Fibroblast of the conjunctiva (primary cell): ENCODE data around the gene CERT1.

Experiments used
- DNase-seq: peaks from one replicate; pipeline ENCODE4 v3.0.0-alpha.2; 2010; ENCODE audit warnings: low read depth

The CERT1 gene

DNA sequence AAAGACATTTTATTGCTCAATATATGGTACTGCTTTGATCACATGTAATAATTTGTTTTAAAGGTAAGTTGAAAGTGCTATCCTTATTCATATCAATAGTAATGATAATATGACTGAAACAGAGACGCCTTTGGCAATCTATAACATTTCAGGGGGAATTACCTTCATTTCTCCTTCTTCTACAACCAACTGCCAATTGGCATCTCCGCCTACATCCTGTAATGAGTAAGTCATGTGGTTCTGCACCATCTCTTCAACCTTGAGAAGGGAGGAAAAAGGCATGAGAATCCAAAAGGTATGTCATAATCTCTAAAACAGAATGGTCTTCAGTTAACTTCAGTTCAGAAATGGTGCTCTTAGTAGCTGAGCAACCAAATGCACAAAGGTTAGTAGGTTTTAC is 122.0 kb downstream of the CERT1 start:
- no peak for DNase-seq

- no peak for DNase-seq
Observed at GRCh38 chr5:75387806-75388205, 123.6 kb downstream of the CERT1 start.

DNA sequence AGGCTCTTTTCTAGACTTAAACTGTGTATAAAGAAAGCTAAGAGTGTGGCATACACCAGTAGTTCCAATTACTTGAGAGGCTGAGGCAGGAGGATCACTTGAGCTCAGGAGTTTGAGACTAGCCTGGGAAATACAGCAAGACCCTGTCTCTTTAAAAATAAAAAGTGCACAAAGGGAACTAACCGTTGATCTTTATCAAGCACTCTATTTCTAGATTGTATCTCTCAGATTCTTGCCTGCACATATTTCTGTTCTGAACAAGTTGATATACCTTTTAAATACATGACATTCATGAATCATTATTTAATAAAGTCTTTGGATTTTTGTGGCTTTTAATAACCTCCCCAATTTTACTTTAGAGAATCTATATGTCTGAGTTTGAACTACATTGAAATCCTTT is 127.2 kb downstream of the CERT1 start:
- DNase-seq: no peak

- no peak for DNase-seq
Observed at GRCh38 chr5:75381456-75381855, 130.0 kb downstream of the CERT1 start.

- DNase-seq: no peak
Observed at GRCh38 chr5:75380099-75380498, 131.3 kb downstream of the CERT1 start.

GRCh38 chr5:75375414-75375813 is 136.0 kb downstream of the CERT1 start:
- DNase-seq: no peak

DNA sequence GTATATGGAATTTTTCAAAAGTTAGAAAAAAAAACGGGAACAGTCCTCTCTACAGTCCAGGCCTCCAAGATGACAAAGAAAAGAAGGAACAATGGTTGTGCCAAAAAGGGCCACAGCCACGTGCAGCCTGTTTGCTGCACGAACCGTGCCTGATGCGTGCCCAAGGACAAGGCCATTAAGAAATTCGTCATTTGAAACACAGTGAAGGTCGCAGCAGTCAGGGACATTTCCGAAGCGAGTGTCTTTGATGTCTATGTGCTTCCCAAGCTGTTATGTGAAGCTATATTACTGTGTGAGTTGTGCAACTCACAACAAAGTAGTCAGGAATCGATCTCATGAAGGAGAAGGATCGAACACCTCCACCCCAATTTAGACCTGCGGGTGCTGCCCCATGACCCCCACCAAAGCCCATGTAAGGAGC is 137.0 kb downstream of the CERT1 start:
- no peak for DNase-seq

- no peak for DNase-seq
Observed at GRCh38 chr5:75373862-75374261, 137.6 kb downstream of the CERT1 start.

DNA sequence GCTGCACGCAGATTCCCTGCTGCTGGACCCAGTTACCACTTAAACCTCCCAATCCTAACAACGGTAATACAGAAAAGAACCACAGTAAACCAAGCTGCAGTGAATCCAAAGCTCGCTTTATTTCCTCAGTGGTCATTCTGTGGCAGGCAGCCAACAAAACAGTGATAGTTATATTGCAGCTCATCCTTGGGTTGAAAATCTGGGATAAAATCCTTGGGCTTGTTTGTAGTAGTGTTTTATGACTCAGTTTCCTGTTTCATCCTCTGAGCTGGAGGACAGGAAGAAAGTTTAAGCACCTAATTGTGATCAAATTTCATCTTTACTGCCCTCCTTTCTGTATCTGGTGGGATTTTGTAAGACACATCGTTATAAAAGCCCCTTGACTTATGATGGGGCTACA is 143.0 kb downstream of the CERT1 start:
- DNase-seq: no peak

GRCh38 chr5:75367401-75367800 is 144.0 kb downstream of the CERT1 start:
- DNase-seq: no peak

GRCh38 chr5:75366787-75367186 is 144.6 kb downstream of the CERT1 start:
- no peak for DNase-seq

DNA sequence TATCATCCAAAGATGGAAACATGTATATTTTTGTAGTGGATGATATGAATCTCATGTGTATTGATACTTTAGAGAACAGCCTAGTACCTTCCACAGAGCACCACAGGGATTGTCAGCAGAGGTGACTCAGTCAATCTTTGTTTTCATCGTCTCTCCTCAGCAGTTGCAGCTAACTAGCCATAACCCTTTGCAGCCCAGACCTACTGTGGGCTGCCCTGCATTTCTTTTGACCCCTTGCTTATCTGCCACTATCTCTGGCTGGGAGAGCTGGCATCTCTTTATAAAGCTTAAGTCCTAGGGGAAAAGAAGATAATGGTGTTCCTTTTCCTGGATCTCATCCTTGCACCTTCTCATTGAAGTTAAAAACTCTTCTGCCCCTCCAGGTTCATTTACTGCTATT is 145.7 kb downstream of the CERT1 start:
- DNase-seq: no peak

DNA sequence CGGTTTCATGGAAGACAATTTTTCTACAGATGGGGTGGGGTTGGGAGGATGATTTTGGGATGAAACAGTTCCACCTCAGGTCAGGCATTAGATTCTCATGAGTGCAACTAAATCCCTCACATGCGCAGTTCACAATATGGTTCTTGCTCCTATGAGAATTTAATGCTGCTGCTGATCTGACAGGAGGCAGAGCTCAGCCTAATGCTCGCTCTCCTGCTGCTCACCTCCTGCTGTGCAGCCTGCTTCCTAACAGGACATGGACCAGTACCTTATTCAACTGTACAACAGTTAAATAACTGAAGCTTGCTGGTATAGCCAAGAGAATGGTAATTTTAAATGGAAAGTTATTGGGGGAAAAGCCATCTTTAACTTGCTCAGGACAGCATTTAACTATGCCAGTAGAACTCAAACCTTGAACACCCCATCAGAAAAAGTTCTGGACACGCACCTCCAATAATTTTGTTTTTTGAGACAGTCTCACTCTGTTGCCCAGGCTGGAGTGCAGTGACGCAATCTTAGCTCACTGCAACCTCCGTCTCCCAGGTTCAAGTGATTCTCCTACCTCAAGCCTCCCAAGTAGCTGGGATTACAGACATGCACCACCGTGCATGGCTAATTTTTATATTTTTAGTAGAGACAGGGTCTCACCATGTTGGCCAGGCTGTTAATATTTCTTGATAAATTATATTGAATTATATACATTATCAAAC is 146.7 kb downstream of the CERT1 start:
- no peak for DNase-seq

DNA sequence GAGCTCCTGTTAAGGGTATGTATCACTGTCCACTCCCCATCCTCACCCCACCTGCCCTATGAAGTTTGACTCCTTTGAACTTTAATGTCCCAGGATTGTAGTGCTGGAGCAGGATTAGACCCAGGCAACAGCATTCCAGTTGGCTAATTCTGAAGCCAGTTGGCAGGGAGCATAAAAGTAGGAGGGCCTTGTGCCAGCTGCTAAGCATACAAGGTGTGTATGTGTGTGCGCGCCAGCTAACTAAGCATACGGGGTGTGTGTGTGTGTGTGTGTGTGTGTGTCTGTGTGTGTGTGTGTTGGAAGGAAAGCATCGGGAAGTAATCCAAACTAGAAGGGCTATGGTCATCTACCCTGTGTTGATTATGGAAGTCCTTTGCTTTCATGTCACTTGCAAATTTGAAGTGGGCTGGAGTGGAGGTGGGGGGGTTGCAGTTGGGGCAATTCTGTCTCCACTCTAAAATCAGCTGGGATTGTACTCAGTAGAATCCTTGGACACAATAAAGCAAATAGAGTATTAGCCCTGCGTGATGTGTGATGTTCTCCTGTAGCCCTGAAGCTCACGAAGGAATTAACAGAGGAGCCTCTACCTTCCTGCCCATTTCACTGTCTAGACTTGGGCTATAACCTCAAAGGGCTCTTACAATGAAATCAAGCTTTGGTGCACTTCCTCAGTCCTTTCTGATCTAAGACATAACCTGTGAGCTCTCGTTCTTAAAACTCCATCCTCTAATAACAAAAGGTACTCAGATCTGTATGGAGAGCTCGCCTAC is 147.5 kb downstream of the CERT1 start:
- no peak for DNase-seq

DNA sequence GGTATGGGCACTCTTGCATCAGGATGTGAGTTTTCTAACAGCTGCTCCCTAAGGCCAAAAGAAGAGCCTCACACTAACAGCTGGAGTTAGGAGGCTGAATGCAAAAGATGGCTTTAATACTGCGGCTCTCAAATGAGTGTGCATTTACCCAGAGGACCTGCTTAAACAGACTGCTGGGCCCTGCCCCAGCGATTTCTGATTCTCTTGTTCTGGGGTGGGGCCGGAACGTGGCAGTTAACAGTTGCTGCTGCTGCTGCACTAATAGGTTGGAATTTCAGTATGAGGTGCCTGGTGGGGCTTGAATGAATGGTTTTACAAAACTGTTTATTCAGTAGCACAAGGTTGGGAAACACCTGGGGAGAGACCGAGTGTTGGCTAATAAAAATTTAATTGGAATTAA is 148.3 kb downstream of the CERT1 start:
- no peak for DNase-seq

DNA sequence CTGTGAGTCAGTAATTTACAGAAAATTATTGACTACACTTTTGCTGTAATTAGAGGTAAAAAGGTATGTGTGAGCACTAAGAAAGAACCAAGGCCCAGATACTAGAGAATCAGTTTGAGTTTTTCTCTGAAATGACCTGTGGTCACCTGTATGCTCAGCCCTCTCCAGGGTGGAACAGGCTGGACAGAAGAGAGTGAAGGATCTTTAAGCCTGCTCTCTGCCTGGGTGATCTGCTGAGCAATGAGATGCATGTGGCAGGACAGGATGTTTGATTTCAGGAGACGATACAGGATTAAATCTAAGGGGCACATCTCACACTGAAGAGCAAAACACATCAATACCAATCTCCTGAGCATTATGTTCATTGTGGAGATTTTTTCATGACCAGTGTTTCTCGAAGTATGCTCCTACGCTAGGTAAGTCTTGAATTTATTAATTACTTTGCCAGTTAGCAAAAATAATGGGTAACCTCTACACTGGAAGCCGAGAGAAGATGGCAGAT is 148.9 kb downstream of the CERT1 start:
- DNase-seq: no peak

GRCh38 chr5:75361310-75361709 is 150.1 kb downstream of the CERT1 start:
- no peak for DNase-seq

- no peak for DNase-seq
Observed at GRCh38 chr5:75358117-75358516, 153.3 kb downstream of the CERT1 start.

DNA sequence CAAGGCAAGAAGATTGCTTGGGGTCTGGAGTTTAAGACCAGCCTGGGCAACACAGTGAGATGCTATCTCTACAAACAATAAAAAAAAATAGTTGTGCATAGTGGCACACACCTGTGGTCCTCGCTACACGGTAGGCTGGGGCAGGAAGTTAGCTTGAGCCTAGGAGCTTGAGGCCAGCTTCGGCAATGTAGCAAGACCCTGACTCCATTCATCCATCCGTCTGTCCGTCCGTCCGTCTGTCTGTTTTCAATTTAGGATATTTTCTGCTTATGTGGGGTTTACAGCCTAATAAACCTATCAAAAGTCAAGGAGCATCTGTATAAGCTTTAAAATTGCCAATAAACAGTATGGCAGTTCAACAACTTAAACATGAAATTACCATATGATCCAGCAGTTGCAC is 154.7 kb downstream of the CERT1 start:
- no peak for DNase-seq

DNA sequence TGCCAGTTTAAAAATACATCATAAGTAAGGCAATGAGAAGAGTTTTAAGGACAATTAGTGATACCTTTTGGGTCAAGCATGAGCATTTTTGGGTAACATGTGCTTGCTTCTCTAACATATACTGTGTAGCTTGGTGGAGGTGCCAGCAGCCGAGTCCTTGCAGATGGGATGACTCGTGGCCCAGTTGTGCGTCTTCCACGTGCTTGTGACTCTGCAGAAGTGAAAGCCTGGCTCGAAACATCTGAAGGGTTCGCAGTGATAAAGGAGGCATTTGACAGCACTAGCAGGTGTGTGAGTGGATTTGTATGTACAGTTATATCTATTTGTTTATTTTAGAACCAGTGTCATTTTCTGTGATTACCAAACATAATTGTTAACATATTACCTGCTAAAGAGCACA is 156.2 kb downstream of the CERT1 start:
- DNase-seq: no peak

GRCh38 chr5:75351139-75351926 is 160.1 kb downstream of the CERT1 start:
- no peak for DNase-seq

- DNase-seq: no peak
Observed at GRCh38 chr5:75349663-75350062, 161.8 kb downstream of the CERT1 start.

DNA sequence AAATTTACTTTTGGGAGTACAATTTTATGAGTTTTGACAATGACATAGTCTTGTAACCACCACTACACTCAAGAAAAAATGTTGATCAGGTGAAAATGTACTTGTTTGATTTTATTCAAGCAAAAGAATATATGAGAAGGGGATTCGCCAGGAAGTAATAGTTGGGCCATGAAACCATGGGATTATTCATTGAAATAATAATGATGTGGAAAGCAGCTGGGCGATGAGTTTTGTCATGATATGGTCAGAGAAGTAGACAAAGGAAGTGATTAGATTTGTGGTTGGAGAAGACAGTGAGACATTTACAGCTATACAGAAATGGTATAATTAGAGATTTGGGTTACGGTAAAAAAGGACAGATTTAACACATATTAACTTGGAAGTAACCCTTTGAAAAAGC is 163.2 kb downstream of the CERT1 start:
- DNase-seq: no peak
